Stimulated activated memory B cell treated with anti-CD40 and anti-IgM and Interleukin-4, amounts not matched to agents 10 μg/mL and 1 μg/mL and 100 μg/mL, for 72 hours (primary cell): ENCODE data around the gene ASTN2.
A peak's percentile ranks its signal among the peaks of the same experiment; 100 is the strongest.

Experiments
- ATAC-seq: fragments of 150-1000 bp; cut with Tn5 transposase; 2 replicates; pipeline ENCODE4 v1.10.0; 2021
- H3K27ac Mint-ChIP-seq: one replicate; pipeline ENCODE4 v1.8.0; 2022; ENCODE audit warnings: mild to moderate bottlenecking, mixed read lengths
- H3K27me3 Mint-ChIP-seq: one replicate; pipeline ENCODE4 v1.8.0; 2022; ENCODE audit warnings: mixed read lengths
- H3K36me3 Mint-ChIP-seq: one replicate; pipeline ENCODE4 v1.8.0; 2022; ENCODE audit warnings: mixed read lengths
- H3K4me1 Mint-ChIP-seq: one replicate; pipeline ENCODE4 v1.8.0; 2022; ENCODE audit warnings: mixed read lengths
- H3K4me3 Mint-ChIP-seq: one replicate; pipeline ENCODE4 v1.8.0; 2022; ENCODE audit warnings: mild to moderate bottlenecking, moderate library complexity, mixed read lengths
- H3K9me3 Mint-ChIP-seq: one replicate; pipeline ENCODE4 v1.8.0; 2022; ENCODE audit warnings: mixed read lengths

The ASTN2 gene

GRCh38 chr9:117232281-117232680 lies 182.6 kb downstream of the ASTN2 start:
- Mint-ChIP-seq H3K36me3 (no peaks in the 10 kb centered on the region), H3K4me3 (no peak overlapping the region), H3K27me3 (no peaks in the 10 kb centered on the region), H3K4me1 (no peaks in the 10 kb centered on the region), H3K27ac (no peak overlapping the region), H3K9me3 (no peaks in the 10 kb centered on the region)
- ATAC-seq = no peak

- H3K4me1 Mint-ChIP-seq = no peaks in the 10 kb centered on the region
- no peak for ATAC-seq
- no peak overlapping the region for H3K4me3 Mint-ChIP-seq
- no peaks in the 10 kb centered on the region for H3K9me3 Mint-ChIP-seq
- H3K27me3 Mint-ChIP-seq = no peaks in the 10 kb centered on the region
- H3K27ac Mint-ChIP-seq = no peak overlapping the region
- no peaks in the 10 kb centered on the region for H3K36me3 Mint-ChIP-seq
Measured at GRCh38 chr9:117231012-117231411, 183.8 kb downstream of the ASTN2 start.

- Mint-ChIP-seq H3K9me3 (peaks cover 3% of the 10 kb centered on the region), H3K36me3 (no peaks in the 10 kb centered on the region), H3K4me3 (no peak overlapping the region), H3K4me1 (no peaks in the 10 kb centered on the region), H3K27me3 (no peaks in the 10 kb centered on the region), H3K27ac (no peak overlapping the region)
- ATAC-seq = no peak
Measured at GRCh38 chr9:117224695-117225094, 190.2 kb downstream of the ASTN2 start.

- Mint-ChIP-seq H3K4me3 (no peak overlapping the region), H3K9me3 (peaks cover 6% of the 10 kb centered on the region), H3K27me3 (no peaks in the 10 kb centered on the region), H3K4me1 (no peaks in the 10 kb centered on the region), H3K27ac (no peak overlapping the region), H3K36me3 (no peaks in the 10 kb centered on the region)
- no peak for ATAC-seq
Measured at GRCh38 chr9:117218951-117219350, 195.9 kb downstream of the ASTN2 start.

GRCh38 chr9:117214416-117214815 lies 200.4 kb downstream of the ASTN2 start:
- Mint-ChIP-seq H3K36me3 (no peaks in the 10 kb centered on the region), H3K27ac (no peak overlapping the region), H3K9me3 (peaks cover 14% of the 10 kb centered on the region), H3K27me3 (no peaks in the 10 kb centered on the region), H3K4me3 (no peak overlapping the region), H3K4me1 (no peaks in the 10 kb centered on the region)
- peak; percentile 47 for ATAC-seq

GRCh38 chr9:117211280-117211679 lies 203.6 kb downstream of the ASTN2 start:
- Mint-ChIP-seq H3K36me3 (no peaks in the 10 kb centered on the region), H3K27me3 (no peaks in the 10 kb centered on the region), H3K4me3 (no peak overlapping the region), H3K9me3 (peaks cover 21% of the 10 kb centered on the region), H3K27ac (no peak overlapping the region), H3K4me1 (no peaks in the 10 kb centered on the region)
- ATAC-seq = no peak

GRCh38 chr9:117205806-117206205 lies 209.1 kb downstream of the ASTN2 start:
- no peaks in the 10 kb centered on the region for H3K27me3 Mint-ChIP-seq
- ATAC-seq = no peak
- peaks cover 15% of the 10 kb centered on the region for H3K9me3 Mint-ChIP-seq

GRCh38 chr9:117204971-117205370 lies 209.9 kb downstream of the ASTN2 start:
- H3K27me3 Mint-ChIP-seq = no peaks in the 10 kb centered on the region
- H3K4me3 Mint-ChIP-seq = no peak overlapping the region
- no peak overlapping the region for H3K27ac Mint-ChIP-seq
- no peaks in the 10 kb centered on the region for H3K4me1 Mint-ChIP-seq
- no peak for ATAC-seq
- no peaks in the 10 kb centered on the region for H3K36me3 Mint-ChIP-seq
- peaks cover 11% of the 10 kb centered on the region for H3K9me3 Mint-ChIP-seq

More at GRCh38 chr9:117205806-117206205, 209.1 kb downstream of the ASTN2 start:
- Mint-ChIP-seq H3K4me3 (no peak overlapping the region), H3K36me3 (no peaks in the 10 kb centered on the region), H3K4me1 (no peaks in the 10 kb centered on the region), H3K27ac (no peak overlapping the region)

GRCh38 chr9:117191504-117192261 lies 223.2 kb downstream of the ASTN2 start:
- no peaks in the 10 kb centered on the region for H3K4me1 Mint-ChIP-seq
- H3K27me3 Mint-ChIP-seq = no peaks in the 10 kb centered on the region
- no peak overlapping the region for H3K27ac Mint-ChIP-seq
- H3K9me3 Mint-ChIP-seq = peaks cover 12% of the 10 kb centered on the region
- no peak overlapping the region for H3K4me3 Mint-ChIP-seq
- no peaks in the 10 kb centered on the region for H3K36me3 Mint-ChIP-seq
- ATAC-seq = no peak

GRCh38 chr9:117189121-117189520 lies 225.7 kb downstream of the ASTN2 start:
- no peak for ATAC-seq
- H3K27ac Mint-ChIP-seq = no peak overlapping the region
- H3K4me3 Mint-ChIP-seq = no peak overlapping the region
- peaks cover 5% of the 10 kb centered on the region for H3K9me3 Mint-ChIP-seq
- no peaks in the 10 kb centered on the region for H3K4me1 Mint-ChIP-seq
- no peaks in the 10 kb centered on the region for H3K36me3 Mint-ChIP-seq
- no peaks in the 10 kb centered on the region for H3K27me3 Mint-ChIP-seq

- no peak for ATAC-seq
- no peaks in the 10 kb centered on the region for H3K4me1 Mint-ChIP-seq
- no peaks in the 10 kb centered on the region for H3K36me3 Mint-ChIP-seq
- H3K27ac Mint-ChIP-seq = no peak overlapping the region
- H3K27me3 Mint-ChIP-seq = no peaks in the 10 kb centered on the region
- peaks cover 5% of the 10 kb centered on the region for H3K9me3 Mint-ChIP-seq
- no peak overlapping the region for H3K4me3 Mint-ChIP-seq
Measured at GRCh38 chr9:117188394-117188793, 226.5 kb downstream of the ASTN2 start.

GRCh38 chr9:117187498-117187897 lies 227.4 kb downstream of the ASTN2 start:
- Mint-ChIP-seq H3K27me3 (no peaks in the 10 kb centered on the region), H3K36me3 (no peaks in the 10 kb centered on the region), H3K4me3 (no peak overlapping the region), H3K9me3 (no peaks in the 10 kb centered on the region), H3K27ac (no peak overlapping the region), H3K4me1 (no peaks in the 10 kb centered on the region)
- ATAC-seq = no peak

- no peak for ATAC-seq
- H3K4me3 Mint-ChIP-seq = no peak overlapping the region
- peaks cover 5% of the 10 kb centered on the region for H3K9me3 Mint-ChIP-seq
- no peaks in the 10 kb centered on the region for H3K36me3 Mint-ChIP-seq
- no peak overlapping the region for H3K27ac Mint-ChIP-seq
- no peaks in the 10 kb centered on the region for H3K27me3 Mint-ChIP-seq
- no peaks in the 10 kb centered on the region for H3K4me1 Mint-ChIP-seq
Measured at GRCh38 chr9:117184173-117184572, 230.7 kb downstream of the ASTN2 start.

- Mint-ChIP-seq H3K27me3 (no peaks in the 10 kb centered on the region), H3K4me3 (no peak overlapping the region), H3K27ac (no peak overlapping the region), H3K9me3 (peaks cover 9% of the 10 kb centered on the region), H3K36me3 (no peaks in the 10 kb centered on the region), H3K4me1 (no peaks in the 10 kb centered on the region)
- ATAC-seq = no peak
Measured at GRCh38 chr9:117182046-117182445, 232.8 kb downstream of the ASTN2 start.

GRCh38 chr9:117180896-117181445 lies 233.9 kb downstream of the ASTN2 start:
- Mint-ChIP-seq H3K36me3 (no peaks in the 10 kb centered on the region), H3K4me1 (no peaks in the 10 kb centered on the region), H3K27ac (no peak overlapping the region), H3K4me3 (no peak overlapping the region), H3K27me3 (no peaks in the 10 kb centered on the region), H3K9me3 (peaks cover 9% of the 10 kb centered on the region)
- ATAC-seq = no peak

- Mint-ChIP-seq H3K4me3 (no peak overlapping the region), H3K27me3 (no peaks in the 10 kb centered on the region), H3K4me1 (no peaks in the 10 kb centered on the region), H3K27ac (no peak overlapping the region), H3K36me3 (no peaks in the 10 kb centered on the region), H3K9me3 (peaks cover 9% of the 10 kb centered on the region)
- ATAC-seq = no peak
Measured at GRCh38 chr9:117178596-117179375, 236.1 kb downstream of the ASTN2 start.
